Urinary bladder (tissue), 4 donors: ENCODE results near the gene NRF1. TPM values are rescaled to one million over a fixed set of nuclear protein-coding genes. Genes with fewer than 3 reads are reported as not detected.

Experiments
- DNase-seq: peaks from one replicate; pipeline ENCODE4 v3.0.0-alpha.2; 2015; ENCODE audit errors: extremely low spot score
- H3K27ac ChIP-seq: one replicate; pipeline ENCODE4 v1.5.1; 2013; ENCODE audit warnings: low read depth, mild to moderate bottlenecking, moderate library complexity
- H3K36me3 ChIP-seq: one replicate; pipeline ENCODE4 v1.6.1; 2013; ENCODE audit warnings: mild to moderate bottlenecking, moderate library complexity; ENCODE audit not compliant: insufficient read depth
- H3K4me1 ChIP-seq: one replicate; pipeline ENCODE4 v1.6.1; 2013; ENCODE audit warnings: mild to moderate bottlenecking, moderate library complexity; ENCODE audit not compliant: insufficient read depth
- H3K4me3 ChIP-seq: one replicate; pipeline ENCODE4 v1.5.1; 2013; ENCODE audit warnings: low read depth, low read length
- WGBS: extraction: QIAGEN DNeasy Blood & Tissue Kit; methylation state at CpG from one replicate; pipeline ENCODE4 v1.1.7; 2013; 5-methylcytosine and 5-hydroxymethylcytosine counted together
- polyA plus RNA-seq: library from polyadenylated mRNA; stranded (reverse); fragments of 200-250 nt; gene quantifications from one replicate; pipeline ENCODE4 v1.2.3, GENCODE V29; 2013
- total RNA-seq: library from RNA; depleted of rRNA; stranded (reverse); fragments of >200 nt; gene quantifications from one replicate; pipeline ENCODE4 v1.2.3, GENCODE V29; 2014
- donor health status: healthy with polysubstance abuse.
- donor health status: healthy.

The NRF1 gene
- total and polyA plus RNA-seq, 2 donors = 12.8 to 23.9 TPM

GRCh38 chr7:129689995-129690581 lies 78.6 kb downstream of the NRF1 start:
- no peak for DNase-seq
- H3K4me1 ChIP-seq = no peaks in the 10 kb centered on the region
- WGBS = 96% methylated on average over 6 of the region's 6 CpGs
- H3K36me3 ChIP-seq = peaks cover 4% of the 10 kb centered on the region
- no peak overlapping the region for H3K4me3 ChIP-seq
- H3K27ac ChIP-seq = no peak overlapping the region

DNA sequence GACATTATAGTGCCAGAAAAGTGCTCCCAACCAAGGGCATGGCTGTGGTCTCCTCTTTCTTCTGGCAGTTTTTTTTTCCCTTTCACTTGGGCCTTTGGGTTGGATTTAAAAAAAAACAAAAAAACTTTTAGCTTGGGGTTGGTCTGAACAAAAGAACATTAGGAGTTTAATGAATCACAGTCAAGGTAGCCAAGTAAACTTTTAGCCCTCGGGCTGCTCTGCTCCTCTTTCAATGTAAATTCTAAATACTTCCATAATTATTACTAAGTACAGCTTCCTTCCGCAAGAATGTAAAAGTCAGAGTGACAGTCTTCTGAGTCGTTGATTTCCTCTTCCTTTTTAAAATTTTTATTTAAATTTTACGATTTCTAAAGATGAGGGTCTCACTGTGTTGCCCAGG lies 79.2 kb downstream of the NRF1 start:
- no peak for DNase-seq
- H3K4me1 ChIP-seq = no peaks in the 10 kb centered on the region
- no peak overlapping the region for H3K4me3 ChIP-seq
- H3K36me3 ChIP-seq = peaks cover 4% of the 10 kb centered on the region
- 70% methylated on average over 4 of the region's 4 CpGs for WGBS
- H3K27ac ChIP-seq = no peak overlapping the region

GRCh38 chr7:129698516-129699418 lies 87.2 kb downstream of the NRF1 start:
- 93% methylated on average over 3 of the region's 3 CpGs for WGBS

DNA sequence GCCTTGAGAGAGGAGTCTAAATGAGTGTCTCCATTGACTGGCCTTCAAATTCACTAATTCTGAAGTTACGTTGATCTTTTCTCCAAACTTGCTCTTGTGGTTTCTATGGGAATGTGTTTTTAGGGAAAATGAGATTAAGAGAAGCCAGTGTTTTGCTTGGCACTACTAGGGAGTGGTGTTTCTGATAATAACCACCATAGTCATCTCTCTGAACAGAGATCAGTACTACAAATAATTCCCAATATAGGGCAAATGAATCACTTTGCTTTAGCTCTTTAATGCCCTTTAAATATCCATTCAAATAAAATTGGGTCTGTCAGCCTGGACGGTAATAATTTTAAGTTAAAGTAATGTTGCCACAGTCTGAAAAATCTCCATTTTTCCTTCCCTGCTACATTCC lies 90.8 kb downstream of the NRF1 start:
- no peak overlapping the region for H3K27ac ChIP-seq
- no peak for DNase-seq
- WGBS = 86% methylated on average over 2 of the region's 2 CpGs
- no peaks in the 10 kb centered on the region for H3K4me1 ChIP-seq
- no peaks in the 10 kb centered on the region for H3K36me3 ChIP-seq
- no peak overlapping the region for H3K4me3 ChIP-seq

More at GRCh38 chr7:129698516-129699418, 87.2 kb downstream of the NRF1 start:
- Histone ChIP-seq H3K4me3 (no peak overlapping the region), H3K27ac (no peak overlapping the region), H3K36me3 (no peaks in the 10 kb centered on the region), H3K4me1 (no peaks in the 10 kb centered on the region)
- DNase-seq = no peak

DNA sequence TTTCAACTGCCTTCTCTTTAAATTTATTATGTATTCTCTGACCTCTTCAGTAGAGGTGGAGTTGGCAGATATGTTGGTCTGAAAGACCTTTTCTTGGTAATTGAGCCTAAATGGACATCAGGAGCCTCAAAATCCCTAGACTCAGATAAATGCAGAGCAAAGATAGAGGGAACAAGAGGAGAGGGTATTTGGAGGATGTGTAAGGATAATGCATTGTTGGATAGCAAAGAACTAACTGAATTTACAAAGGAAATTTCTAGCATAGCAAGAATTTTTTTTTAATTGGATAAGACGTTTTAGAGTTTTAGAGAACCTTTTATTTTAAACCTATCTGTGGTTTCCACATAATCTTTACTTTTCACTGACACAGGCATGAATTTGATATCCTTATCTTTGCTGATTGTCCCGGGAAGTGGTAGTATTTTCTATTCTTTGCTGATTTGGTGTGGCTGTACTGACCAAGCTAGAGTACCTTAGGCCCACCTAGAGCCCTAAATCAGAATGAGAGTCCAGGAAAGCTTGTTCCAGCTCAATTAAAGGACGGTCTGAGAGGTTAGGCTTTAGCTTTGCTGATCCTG lies 91.3 kb downstream of the NRF1 start:
- Histone ChIP-seq H3K27ac (no peak overlapping the region), H3K4me1 (no peaks in the 10 kb centered on the region), H3K36me3 (no peaks in the 10 kb centered on the region), H3K4me3 (no peak overlapping the region)
- WGBS = 73% methylated on average over 3 of the region's 3 CpGs
- no peak for DNase-seq

DNA sequence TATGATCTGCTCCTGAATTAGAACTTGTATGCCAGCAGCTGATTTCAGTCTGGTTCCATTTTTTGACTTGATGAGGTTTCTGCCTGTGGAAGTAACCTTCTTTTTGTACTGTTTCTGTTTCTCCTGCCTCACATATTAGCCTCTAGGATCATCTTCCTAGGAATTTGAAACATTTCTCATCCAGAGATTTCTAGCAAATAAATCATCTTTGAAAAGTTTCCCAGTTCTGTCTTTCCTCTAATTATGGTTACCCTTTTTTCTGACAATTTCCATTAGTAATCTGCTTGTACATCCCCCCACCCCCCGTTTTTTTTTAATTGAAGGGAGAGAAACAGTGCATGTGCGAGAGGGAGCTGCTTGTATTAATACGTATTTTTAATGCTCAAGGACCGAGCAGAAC lies 92.2 kb downstream of the NRF1 start:
- no peak overlapping the region for H3K4me3 ChIP-seq
- DNase-seq = no peak
- H3K27ac ChIP-seq = no peak overlapping the region
- no peaks in the 10 kb centered on the region for H3K36me3 ChIP-seq
- 89% methylated on average over 4 of the region's 4 CpGs for WGBS
- no peaks in the 10 kb centered on the region for H3K4me1 ChIP-seq

DNA sequence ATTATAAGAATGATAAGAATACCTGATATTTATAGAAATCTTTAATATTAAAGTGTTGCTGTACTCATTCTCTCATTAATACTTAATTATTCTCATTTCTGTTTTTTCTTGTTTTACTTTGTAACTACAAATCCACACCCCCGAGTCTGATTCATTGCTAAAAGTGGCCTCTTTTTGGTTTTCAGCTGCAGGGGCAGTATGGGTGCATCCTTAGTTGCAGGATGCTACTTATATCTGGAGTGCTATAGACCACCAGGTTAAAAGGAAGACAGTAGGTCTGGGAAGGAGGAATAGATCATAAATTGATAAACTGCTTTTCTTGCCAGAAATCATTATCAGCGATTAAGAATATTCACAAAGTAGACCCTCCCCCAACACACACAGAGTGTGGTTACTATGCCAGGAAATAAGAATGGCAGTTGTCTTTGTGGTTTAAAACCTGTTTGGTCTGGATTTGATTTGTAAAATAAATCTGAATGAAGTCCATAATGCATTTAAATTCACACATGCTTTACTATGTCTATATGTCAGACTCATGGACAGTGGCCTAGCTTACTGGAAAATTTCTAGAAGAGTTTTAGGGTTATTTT lies 96.5 kb downstream of the NRF1 start:
- 77% methylated on average over 2 of the region's 2 CpGs for WGBS
- Histone ChIP-seq H3K36me3 (no peaks in the 10 kb centered on the region), H3K27ac (no peak overlapping the region), H3K4me1 (no peaks in the 10 kb centered on the region), H3K4me3 (no peak overlapping the region)
- no peak for DNase-seq

DNA sequence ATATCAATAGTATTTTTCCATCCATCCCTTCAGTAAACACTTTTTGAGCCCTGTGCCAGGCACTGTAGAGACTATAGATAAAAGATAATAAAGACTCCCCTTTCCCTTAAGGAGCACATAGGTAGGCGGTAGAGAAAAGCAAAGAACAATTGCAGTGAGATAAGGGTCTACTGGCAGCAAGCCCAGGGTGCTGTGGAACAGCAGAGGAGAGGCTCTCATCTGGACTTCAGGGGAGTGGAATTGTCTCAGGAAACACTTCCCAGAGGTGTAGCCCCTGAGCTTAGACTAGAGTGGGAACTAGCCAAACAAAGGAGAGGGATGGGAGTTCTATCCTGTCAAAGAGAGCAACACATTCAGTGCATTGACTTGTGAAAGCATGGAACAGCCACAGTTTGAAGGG lies 102.0 kb downstream of the NRF1 start:
- H3K27ac ChIP-seq = no peak overlapping the region
- H3K4me1 ChIP-seq = no peaks in the 10 kb centered on the region
- H3K36me3 ChIP-seq = peaks cover 2% of the 10 kb centered on the region
- no peak overlapping the region for H3K4me3 ChIP-seq
- DNase-seq = no peak
- WGBS = 92% methylated on average over 1 of the region's 1 CpG

GRCh38 chr7:129714514-129715063 lies 103.1 kb downstream of the NRF1 start:
- WGBS = 95% methylated on average over 1 of the region's 1 CpG
- H3K27ac ChIP-seq = no peak overlapping the region
- H3K4me3 ChIP-seq = no peak overlapping the region
- no peaks in the 10 kb centered on the region for H3K4me1 ChIP-seq
- no peak for DNase-seq
- peaks cover 2% of the 10 kb centered on the region for H3K36me3 ChIP-seq

- Histone ChIP-seq H3K4me3 (no peak overlapping the region), H3K36me3 (peaks cover 2% of the 10 kb centered on the region), H3K27ac (no peak overlapping the region), H3K4me1 (no peaks in the 10 kb centered on the region)
- no peak for DNase-seq
- WGBS = 92% methylated on average over 6 of the region's 6 CpGs
Observed at GRCh38 chr7:129719980-129720732, 108.6 kb downstream of the NRF1 start.

DNA sequence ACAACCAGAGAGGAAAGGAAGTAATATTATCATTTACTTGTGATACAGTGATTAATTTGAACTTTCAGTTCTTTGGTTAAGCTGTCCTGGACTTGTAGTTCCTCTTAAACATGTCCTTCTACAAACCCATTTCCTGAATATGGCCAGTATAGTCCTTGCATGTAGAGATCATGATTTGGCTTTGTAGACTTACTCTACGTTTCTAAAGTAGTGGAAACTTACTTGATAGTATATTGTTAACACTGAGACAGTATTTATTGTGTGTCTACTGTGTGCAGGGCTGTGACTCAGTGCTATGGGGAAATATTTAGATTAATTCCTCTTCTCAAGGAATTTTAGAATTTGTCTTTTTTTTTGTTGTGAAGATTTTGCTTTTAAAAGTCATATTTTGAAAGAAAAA lies 109.5 kb downstream of the NRF1 start:
- WGBS = 65% methylated on average over 1 of the region's 1 CpG
- Histone ChIP-seq H3K4me3 (no peak overlapping the region), H3K36me3 (peaks cover 2% of the 10 kb centered on the region), H3K27ac (no peak overlapping the region), H3K4me1 (no peaks in the 10 kb centered on the region)
- no peak for DNase-seq

GRCh38 chr7:129723679-129724078 lies 112.2 kb downstream of the NRF1 start:
- Histone ChIP-seq H3K36me3 (peaks cover 2% of the 10 kb centered on the region), H3K27ac (no peak overlapping the region), H3K4me3 (no peak overlapping the region), H3K4me1 (no peaks in the 10 kb centered on the region)
- DNase-seq = no peak
- WGBS = 99% methylated on average over 1 of the region's 1 CpG

DNA sequence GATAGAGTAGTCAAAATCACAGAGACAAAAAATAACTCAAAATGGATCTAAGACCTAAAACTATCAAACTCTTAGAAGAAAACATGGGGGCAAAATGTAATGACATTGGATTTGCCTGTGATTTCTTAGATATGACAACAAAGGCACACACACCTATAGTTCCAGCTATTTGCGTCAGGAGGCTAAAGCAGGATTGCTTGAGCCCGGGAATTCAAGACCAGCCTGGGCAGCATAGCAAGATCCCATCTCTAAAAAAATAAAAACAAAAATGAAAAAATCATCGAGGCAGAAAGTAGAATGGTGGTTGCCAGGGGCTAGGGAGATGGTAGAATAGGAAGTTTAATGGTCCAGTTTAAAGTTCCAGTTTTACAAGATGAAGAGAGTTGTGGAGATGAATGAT lies 113.3 kb downstream of the NRF1 start:
- Histone ChIP-seq H3K27ac (no peak overlapping the region), H3K4me1 (no peaks in the 10 kb centered on the region), H3K4me3 (no peak overlapping the region), H3K36me3 (peaks cover 4% of the 10 kb centered on the region)
- no peak for DNase-seq
- 98% methylated on average over 3 of the region's 3 CpGs for WGBS
